ENCODE measurements around the gene CYLD. TPM values are rescaled to one million over a fixed set of nuclear protein-coding genes. Genes with fewer than 3 reads are reported as not detected.

The CYLD gene
- total and polyA plus RNA-seq, 2 experiments from 2014 or later: 6.9 to 30.9 TPM

DNA sequence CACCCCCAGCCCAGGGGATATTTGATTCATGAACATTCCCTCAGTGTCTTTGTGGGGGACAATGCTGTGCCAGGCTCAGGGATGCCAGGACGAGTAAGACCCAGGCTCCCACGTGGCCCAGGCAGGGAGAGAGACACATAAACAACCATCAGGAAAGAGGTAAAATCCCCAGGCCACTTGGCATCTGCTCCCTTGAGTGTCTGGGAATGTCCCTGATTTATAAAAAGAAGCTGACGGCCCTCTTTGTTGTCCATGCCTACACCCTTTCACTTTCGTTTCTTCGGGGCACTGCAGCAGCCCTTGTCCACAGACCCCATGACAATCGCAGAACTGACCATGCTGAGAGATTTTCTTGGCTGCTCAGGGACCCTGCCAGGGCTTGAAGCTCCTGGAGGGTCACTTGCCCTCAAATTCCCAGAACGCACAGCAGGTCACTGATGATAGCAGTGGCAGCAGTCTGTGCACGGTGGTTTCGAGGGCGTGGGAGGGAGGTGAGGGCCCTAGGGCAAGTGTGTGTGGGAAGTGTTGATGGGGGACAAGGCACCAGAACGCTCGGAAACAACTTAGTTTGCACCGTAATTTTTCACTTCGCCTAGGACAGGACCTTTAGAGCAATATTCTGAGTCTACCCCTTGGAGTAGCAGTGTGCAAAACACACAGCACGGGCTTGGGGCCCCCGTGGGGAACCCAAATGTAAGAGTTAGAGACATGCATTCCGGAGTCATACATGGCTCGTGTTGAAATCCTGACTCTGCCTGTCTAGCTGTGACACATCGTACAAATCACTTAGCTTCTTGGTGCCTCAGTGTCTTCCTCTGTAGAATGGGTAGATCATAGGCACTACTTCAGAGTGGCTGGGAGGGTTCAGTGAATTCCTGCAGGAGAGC lies 43.8 kb upstream of the CYLD start:
- Histone ChIP-seq H3K4me3 (no peak overlapping the region), H2AFZ (no peak overlapping the region), H4K20me1 (replicated peaks; ENCODE audit: insufficient read depth) (no peaks in the 10 kb centered on the region), H3K36me3 (ENCODE audit: insufficient read depth) (no peaks in the 10 kb centered on the region), H3K9me2 (ENCODE audit: insufficient read depth) (no peaks in the 10 kb centered on the region), H3K27ac (ENCODE audit: low read depth) (no peak overlapping the region), H3K4me2 (no peak overlapping the region), H3K27me3 (ENCODE audit: insufficient read depth) (peaks cover 14% of the 10 kb centered on the region), H3K4me1 (ENCODE audit: insufficient read depth) (no peaks in the 10 kb centered on the region), H3F3A (replicated peaks; ENCODE audit: low read depth) (no peaks in the 10 kb centered on the region), H3K79me2 (replicated peaks; ENCODE audit: insufficient read depth) (no peaks in the 10 kb centered on the region)
- Mint-ChIP-seq H3K27me3 (ENCODE audit: insufficient read depth, low read depth, poor library complexity) (peaks cover 14% of the 10 kb centered on the region), H3K4me3 (no peak overlapping the region), H3K9me3 (0 out of 3 replicates have a peak, but pooled peaks cover under 1% of the 10 kb centered on the region), H3K27ac (no peak overlapping the region), H3K4me1 (no peaks in the 10 kb centered on the region; the same call in 2 of the 3 replicates), H3K36me3 (ENCODE audit: low read depth) (no peaks in the 10 kb centered on the region)
- ATAC-seq (no peak), DNase-seq (ENCODE audit: low spot score) (no peak)
- TF ChIP-seq, protein P1, sequence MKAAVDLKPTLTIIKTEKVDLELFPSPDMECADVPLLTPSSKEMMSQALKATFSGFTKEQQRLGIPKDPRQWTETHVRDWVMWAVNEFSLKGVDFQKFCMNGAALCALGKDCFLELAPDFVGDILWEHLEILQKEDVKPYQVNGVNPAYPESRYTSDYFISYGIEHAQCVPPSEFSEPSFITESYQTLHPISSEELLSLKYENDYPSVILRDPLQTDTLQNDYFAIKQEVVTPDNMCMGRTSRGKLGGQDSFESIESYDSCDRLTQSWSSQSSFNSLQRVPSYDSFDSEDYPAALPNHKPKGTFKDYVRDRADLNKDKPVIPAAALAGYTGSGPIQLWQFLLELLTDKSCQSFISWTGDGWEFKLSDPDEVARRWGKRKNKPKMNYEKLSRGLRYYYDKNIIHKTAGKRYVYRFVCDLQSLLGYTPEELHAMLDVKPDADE (IDR thresholded peaks at IDR 0.05): no peak
- TF ChIP-seq ZNF331 (CRISPR knock-in tag; IDR thresholded peaks at IDR 0.05; ENCODE audit: low read depth) (no peak), EZH2 (IDR thresholded peaks at IDR 0.05; ENCODE audit: low read depth, unreplicated experiment) (no peak), POLR2AphosphoS5 (IDR thresholded peaks at IDR 0.05; ENCODE audit: low read depth) (no peak), CREB1 (CRISPR knock-in tag; IDR thresholded peaks at IDR 0.05; ENCODE audit: low read depth) (no peak), ZNF114 (CRISPR knock-in tag; IDR thresholded peaks at IDR 0.05) (no peak), NANOG (IDR thresholded peaks at IDR 0.05; ENCODE audit: borderline replicate concordance) (no peak), EZH2phosphoT487 (IDR thresholded peaks at IDR 0.05; ENCODE audit: unreplicated experiment) (no peak), JUNB (IDR thresholded peaks at IDR 0.05; ENCODE audit: unreplicated experiment) (no peak), STAT1 (IDR thresholded peaks at IDR 0.05; ENCODE audit: unreplicated experiment) (no peak)
- TF ChIP-seq, protein P2, sequence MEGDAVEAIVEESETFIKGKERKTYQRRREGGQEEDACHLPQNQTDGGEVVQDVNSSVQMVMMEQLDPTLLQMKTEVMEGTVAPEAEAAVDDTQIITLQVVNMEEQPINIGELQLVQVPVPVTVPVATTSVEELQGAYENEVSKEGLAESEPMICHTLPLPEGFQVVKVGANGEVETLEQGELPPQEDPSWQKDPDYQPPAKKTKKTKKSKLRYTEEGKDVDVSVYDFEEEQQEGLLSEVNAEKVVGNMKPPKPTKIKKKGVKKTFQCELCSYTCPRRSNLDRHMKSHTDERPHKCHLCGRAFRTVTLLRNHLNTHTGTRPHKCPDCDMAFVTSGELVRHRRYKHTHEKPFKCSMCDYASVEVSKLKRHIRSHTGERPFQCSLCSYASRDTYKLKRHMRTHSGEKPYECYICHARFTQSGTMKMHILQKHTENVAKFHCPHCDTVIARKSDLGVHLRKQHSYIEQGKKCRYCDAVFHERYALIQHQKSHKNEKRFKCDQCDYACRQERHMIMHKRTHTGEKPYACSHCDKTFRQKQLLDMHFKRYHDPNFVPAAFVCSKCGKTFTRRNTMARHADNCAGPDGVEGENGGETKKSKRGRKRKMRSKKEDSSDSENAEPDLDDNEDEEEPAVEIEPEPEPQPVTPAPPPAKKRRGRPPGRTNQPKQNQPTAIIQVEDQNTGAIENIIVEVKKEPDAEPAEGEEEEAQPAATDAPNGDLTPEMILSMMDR (conservative IDR thresholded peaks at IDR 0.05; ENCODE audit: low read depth in 2 of 2): no peak
- TF ChIP-seq, protein P3, sequence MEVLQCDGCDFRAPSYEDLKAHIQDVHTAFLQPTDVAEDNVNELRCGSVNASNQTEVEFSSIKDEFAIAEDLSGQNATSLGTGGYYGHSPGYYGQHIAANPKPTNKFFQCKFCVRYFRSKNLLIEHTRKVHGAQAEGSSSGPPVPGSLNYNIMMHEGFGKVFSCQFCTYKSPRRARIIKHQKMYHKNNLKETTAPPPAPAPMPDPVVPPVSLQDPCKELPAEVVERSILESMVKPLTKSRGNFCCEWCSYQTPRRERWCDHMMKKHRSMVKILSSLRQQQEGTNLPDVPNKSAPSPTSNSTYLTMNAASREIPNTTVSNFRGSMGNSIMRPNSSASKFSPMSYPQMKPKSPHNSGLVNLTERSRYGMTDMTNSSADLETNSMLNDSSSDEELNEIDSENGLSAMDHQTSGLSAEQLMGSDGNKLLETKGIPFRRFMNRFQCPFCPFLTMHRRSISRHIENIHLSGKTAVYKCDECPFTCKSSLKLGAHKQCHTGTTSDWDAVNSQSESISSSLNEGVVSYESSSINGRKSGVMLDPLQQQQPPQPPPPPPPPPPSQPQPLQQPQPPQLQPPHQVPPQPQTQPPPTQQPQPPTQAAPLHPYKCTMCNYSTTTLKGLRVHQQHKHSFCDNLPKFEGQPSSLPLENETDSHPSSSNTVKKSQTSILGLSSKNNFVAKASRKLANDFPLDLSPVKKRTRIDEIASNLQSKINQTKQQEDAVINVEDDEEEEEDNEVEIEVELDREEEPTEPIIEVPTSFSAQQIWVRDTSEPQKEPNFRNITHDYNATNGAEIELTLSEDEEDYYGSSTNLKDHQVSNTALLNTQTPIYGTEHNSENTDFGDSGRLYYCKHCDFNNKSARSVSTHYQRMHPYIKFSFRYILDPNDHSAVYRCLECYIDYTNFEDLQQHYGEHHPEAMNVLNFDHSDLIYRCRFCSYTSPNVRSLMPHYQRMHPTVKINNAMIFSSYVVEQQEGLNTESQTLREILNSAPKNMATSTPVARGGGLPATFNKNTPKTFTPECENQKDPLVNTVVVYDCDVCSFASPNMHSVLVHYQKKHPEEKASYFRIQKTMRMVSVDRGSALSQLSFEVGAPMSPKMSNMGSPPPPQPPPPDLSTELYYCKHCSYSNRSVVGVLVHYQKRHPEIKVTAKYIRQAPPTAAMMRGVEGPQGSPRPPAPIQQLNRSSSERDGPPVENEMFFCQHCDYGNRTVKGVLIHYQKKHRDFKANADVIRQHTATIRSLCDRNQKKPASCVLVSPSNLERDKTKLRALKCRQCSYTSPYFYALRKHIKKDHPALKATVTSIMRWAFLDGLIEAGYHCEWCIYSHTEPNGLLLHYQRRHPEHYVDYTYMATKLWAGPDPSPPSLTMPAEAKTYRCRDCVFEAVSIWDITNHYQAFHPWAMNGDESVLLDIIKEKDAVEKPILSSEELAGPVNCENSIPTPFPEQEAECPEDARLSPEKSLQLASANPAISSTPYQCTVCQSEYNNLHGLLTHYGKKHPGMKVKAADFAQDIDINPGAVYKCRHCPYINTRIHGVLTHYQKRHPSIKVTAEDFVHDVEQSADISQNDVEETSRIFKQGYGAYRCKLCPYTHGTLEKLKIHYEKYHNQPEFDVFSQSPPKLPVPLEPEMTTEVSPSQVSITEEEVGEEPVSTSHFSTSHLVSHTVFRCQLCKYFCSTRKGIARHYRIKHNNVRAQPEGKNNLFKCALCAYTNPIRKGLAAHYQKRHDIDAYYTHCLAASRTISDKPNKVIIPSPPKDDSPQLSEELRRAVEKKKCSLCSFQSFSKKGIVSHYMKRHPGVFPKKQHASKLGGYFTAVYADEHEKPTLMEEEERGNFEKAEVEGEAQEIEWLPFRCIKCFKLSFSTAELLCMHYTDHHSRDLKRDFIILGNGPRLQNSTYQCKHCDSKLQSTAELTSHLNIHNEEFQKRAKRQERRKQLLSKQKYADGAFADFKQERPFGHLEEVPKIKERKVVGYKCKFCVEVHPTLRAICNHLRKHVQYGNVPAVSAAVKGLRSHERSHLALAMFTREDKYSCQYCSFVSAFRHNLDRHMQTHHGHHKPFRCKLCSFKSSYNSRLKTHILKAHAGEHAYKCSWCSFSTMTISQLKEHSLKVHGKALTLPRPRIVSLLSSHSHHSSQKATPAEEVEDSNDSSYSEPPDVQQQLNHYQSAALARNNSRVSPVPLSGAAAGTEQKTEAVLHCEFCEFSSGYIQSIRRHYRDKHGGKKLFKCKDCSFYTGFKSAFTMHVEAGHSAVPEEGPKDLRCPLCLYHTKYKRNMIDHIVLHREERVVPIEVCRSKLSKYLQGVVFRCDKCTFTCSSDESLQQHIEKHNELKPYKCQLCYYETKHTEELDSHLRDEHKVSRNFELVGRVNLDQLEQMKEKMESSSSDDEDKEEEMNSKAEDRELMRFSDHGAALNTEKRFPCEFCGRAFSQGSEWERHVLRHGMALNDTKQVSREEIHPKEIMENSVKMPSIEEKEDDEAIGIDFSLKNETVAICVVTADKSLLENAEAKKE (CRISPR knock-in tag; IDR thresholded peaks at IDR 0.05): no peak
- TF ChIP-seq, protein P4, sequence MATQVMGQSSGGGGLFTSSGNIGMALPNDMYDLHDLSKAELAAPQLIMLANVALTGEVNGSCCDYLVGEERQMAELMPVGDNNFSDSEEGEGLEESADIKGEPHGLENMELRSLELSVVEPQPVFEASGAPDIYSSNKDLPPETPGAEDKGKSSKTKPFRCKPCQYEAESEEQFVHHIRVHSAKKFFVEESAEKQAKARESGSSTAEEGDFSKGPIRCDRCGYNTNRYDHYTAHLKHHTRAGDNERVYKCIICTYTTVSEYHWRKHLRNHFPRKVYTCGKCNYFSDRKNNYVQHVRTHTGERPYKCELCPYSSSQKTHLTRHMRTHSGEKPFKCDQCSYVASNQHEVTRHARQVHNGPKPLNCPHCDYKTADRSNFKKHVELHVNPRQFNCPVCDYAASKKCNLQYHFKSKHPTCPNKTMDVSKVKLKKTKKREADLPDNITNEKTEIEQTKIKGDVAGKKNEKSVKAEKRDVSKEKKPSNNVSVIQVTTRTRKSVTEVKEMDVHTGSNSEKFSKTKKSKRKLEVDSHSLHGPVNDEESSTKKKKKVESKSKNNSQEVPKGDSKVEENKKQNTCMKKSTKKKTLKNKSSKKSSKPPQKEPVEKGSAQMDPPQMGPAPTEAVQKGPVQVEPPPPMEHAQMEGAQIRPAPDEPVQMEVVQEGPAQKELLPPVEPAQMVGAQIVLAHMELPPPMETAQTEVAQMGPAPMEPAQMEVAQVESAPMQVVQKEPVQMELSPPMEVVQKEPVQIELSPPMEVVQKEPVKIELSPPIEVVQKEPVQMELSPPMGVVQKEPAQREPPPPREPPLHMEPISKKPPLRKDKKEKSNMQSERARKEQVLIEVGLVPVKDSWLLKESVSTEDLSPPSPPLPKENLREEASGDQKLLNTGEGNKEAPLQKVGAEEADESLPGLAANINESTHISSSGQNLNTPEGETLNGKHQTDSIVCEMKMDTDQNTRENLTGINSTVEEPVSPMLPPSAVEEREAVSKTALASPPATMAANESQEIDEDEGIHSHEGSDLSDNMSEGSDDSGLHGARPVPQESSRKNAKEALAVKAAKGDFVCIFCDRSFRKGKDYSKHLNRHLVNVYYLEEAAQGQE (IDR thresholded peaks at IDR 0.05; ENCODE audit: unreplicated experiment): no peak

Measured in GM23338 (cell line).